Suppressor macrophage treated with lipopolysaccharide for 1 hour (primary cell): ENCODE measurements around the gene RPAP3.

Source experiments
- DNase-seq, 3 donors: peaks; one replicate each; pipeline ENCODE4 v3.0.0-alpha.2; 2020 to 2022

RPAP3 gene

GRCh38 chr12:47718531-47718930, 12.7 kb upstream of the RPAP3 start:
- DNase-seq = no peak

- DNase-seq = peak; percentile 69 to 80 (median 72)
Observed at GRCh38 chr12:47717443-47718193, 11.8 kb upstream of the RPAP3 start.

DNA sequence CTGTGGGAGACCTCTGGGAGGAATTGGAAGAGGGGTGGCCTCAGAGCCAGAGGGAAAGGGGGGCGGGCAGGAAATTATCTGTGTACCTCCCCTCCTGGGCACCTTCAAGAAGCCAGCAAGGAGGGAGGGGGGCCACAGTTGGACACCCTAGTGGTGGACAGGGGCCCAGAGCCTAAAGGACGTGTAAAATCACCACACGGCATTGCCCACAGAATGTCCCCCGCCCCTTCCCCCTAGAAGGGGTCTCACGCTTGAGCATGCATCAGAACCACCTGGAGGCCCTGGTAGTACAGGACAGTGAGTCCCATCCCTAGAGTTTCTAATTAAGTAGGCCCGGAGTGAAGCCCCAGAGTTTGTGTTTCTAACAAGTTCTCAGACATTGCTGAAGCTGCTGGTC, 11.2 kb upstream of the RPAP3 start:
- DNase-seq = no peak

GRCh38 chr12:47715877-47716548, 10.2 kb upstream of the RPAP3 start:
- no peak for DNase-seq

DNA sequence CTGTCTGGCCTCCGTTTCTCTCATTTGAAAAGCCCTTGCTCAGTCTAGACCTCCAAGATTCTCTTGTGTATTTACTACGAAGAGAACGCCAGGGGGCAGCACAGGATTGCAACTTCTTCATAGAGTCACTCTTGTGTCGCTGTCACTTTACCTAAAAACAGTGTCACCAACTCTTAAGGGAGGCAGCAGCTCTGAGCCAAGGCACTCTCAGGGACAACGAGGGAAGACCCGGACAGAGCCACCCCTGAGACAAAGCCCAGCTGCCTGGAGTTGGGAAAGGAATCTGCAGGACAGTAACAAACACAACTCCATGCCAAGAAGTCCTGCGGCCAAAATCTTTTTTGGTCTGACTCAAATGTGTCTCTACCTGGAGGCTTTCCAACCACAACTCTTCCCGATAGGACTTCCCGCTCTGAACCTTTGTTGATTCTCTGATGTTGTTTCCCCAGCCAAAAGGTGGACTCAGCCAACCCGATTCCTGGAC, 9.6 kb upstream of the RPAP3 start:
- peak; percentile 90 to 93 (median 92) for DNase-seq

GRCh38 chr12:47714826-47715386, 9.1 kb upstream of the RPAP3 start:
- peak; percentile 82 to 92 (median 90) for DNase-seq

DNA sequence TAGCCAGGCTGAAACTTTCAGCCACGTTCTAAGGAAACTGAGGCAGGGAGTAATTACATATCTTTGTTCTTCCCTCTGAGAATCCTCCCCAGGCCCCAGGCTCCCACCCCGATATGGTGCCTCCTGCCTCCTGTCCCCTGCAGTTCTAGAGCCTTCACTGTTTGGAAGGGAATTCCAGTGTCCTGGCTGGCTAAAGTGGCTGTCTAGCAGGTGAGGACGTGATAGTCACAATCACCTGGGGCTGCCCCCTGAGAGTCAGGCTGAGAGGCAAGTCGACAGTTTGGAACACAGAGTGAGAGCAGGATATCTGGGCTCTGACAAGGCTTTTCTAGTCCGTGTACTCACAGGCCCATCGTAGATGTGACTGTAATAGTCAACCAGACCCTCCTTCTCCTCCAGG, 6.3 kb upstream of the RPAP3 start:
- DNase-seq = no peak

DNA sequence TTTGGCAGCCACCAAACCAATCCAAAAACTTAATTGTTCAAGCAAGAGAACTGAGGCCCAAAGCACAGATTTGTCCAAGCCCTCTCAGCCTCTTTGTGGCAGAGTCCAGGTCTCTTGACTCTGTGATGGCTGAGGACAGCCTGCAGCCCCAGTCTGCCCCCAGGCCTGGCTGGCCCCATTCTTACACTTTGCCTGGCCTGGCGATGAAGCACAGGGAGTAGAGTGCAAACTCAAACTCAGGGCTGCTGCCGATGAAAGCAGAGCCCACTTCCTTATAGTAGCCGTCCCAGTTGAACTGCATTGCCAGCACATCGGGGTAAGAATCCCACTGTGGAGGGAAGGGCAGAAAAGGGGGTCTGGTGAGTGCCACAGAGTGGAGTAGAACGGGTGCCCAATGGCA, 5.6 kb upstream of the RPAP3 start:
- DNase-seq = no peak

DNA sequence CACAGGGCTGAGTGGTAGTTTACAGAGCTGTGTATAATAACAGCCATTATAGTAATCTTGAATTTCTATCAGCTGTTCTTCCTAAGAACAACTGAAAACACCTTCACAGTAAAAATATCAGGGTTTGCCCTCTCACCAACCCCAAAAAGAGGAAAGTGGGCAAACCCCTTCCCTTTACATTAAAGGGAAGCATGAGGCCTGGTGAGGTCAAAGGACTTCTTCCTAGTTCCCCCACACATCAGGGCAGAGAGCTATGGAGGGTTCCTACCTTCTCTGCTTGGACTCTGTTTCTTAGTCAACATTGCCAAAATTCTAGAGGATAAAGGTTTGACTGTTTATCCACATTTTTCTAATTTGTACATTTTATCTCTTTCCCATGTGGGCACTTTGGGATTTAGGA, 4.4 kb upstream of the RPAP3 start:
- peak; percentile 67 to 75 (median 70) for DNase-seq

GRCh38 chr12:47709671-47710070, 3.8 kb upstream of the RPAP3 start:
- DNase-seq = no peak

DNA sequence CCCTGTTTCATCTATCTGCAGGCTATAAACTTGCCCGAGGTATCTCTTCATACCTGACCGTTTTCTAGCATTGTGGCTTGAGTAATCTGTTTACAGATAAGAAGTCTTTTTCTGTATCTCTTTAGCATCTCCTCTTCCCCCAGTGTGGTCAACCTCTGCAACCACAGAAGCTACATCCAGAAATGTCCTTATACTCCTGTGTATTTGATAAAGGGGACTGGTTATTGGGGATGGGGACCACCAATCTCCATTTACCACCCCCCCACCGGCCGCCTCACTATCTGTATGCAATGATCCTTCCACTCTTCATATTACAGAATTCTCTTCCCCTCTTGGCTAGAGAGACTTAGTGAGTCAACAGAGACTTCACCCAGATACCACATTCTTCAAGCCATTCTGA, 3.4 kb upstream of the RPAP3 start:
- no peak for DNase-seq

- no peak for DNase-seq
Observed at GRCh38 chr12:47707905-47708543, 2.2 kb upstream of the RPAP3 start.

- DNase-seq = no peak
Observed at GRCh38 chr12:47707355-47707754, 1.5 kb upstream of the RPAP3 start.

GRCh38 chr12:47705229-47705565, 633 bp downstream of the RPAP3 start:
- DNase-seq = no peak

DNA sequence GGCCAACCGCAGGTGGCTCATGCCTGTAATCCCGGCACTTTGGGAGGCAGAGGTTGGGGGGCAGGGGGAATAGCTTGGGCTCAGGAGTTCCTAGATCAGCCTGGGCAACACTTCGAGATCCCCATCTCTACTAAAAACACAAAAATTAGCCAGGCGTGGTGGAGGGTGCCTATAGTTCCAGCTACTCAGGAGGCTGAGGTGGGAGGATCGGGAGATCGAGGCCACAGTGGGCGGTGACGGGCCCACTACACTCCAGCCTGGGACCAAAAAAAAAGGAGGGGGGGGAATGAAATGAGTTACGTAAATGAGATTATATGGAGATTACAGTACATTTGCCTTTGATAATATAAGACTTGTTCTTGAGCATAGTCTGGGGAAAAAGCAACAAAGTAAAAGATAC, 1.1 kb downstream of the RPAP3 start:
- no peak for DNase-seq

- no peak for DNase-seq
Observed at GRCh38 chr12:47700263-47700662, 5.6 kb downstream of the RPAP3 start.

- DNase-seq = no peak
Observed at GRCh38 chr12:47698631-47699030, 7.2 kb downstream of the RPAP3 start.

- DNase-seq = peak in 2 of 3 donors; percentile 48 to 53
Observed at GRCh38 chr12:47698055-47698454, 7.8 kb downstream of the RPAP3 start.

GRCh38 chr12:47689215-47689614, 16.6 kb downstream of the RPAP3 start:
- DNase-seq = no peak

DNA sequence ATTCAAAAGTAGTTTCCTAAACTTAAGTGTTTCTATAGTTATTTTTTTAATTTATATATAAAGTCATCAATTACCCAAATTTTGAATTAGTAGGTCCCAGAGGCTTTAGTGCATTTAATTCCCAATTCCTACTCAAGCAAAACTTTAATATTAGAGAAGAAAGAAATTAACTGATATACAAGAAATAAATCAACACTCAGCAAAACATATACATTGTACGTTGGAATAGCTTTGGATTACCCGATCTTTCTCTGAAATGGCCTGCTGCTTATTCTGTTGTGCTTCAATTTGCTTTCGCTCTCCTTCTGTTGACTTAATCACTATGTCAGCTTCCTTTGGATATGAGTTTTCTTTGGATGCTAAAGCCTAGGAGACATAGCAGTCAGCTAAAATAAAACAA, 18.2 kb downstream of the RPAP3 start:
- no peak for DNase-seq

- peak; percentile 44 to 62 (median 58) for DNase-seq
Observed at GRCh38 chr12:47686645-47687240, 19.1 kb downstream of the RPAP3 start.

- DNase-seq = no peak
Observed at GRCh38 chr12:47679785-47680184, 26.0 kb downstream of the RPAP3 start.

GRCh38 chr12:47672068-47672467, 33.8 kb downstream of the RPAP3 start:
- no peak for DNase-seq
